RWPE2 (cell line): ENCODE results near the gene PTGIS.

Experiments
- ATAC-seq: fragments of 200-7000 bp; cut with Tn5 transposase; 3 replicates; pipeline ENCODE4 v1.9.1; 2021; ENCODE audit warnings: low read depth
- DNase-seq: peaks from one replicate; pipeline ENCODE4 v3.0.0-alpha.2; 2020; ENCODE audit warnings: low spot score
- H3K27ac ChIP-seq: fragments of 450-650 bp; 2 replicates; pipeline ENCODE4 v1.5.1; 2017; ENCODE audit warnings: mild to moderate bottlenecking; ENCODE audit not compliant: poor library complexity, severe bottlenecking
- H3K27me3 ChIP-seq: fragments of 250-450 bp; sonication (Bioruptor Pico); 2 replicates; pipeline ENCODE4 v1.5.1; 2021; ENCODE audit warnings: mild to moderate bottlenecking, moderate library complexity; ENCODE audit not compliant: insufficient read depth, poor library complexity, severe bottlenecking
- H3K36me3 ChIP-seq: fragments of 250-450 bp; sonication (Bioruptor Pico); 2 replicates; pipeline ENCODE4 v1.5.1; 2020; ENCODE audit warnings: low read depth, mild to moderate bottlenecking, moderate library complexity
- H3K4me1 ChIP-seq: fragments of 250-450 bp; sonication (Bioruptor Pico); 2 replicates; pipeline ENCODE4 v1.5.1; 2021; ENCODE audit warnings: mild to moderate bottlenecking, moderate library complexity; ENCODE audit not compliant: insufficient read depth, poor library complexity, severe bottlenecking
- H3K4me3 ChIP-seq: fragments of 250-450 bp; sonication (Bioruptor Pico); 2 replicates; pipeline ENCODE4 v1.5.1; 2021; ENCODE audit warnings: mild to moderate bottlenecking, moderate library complexity; ENCODE audit not compliant: severe bottlenecking
- H3K9me3 ChIP-seq: fragments of 250-450 bp; sonication (Bioruptor Pico); 2 replicates; pipeline ENCODE4 v1.5.1; 2021; ENCODE audit warnings: mild to moderate bottlenecking, moderate library complexity; ENCODE audit not compliant: severe bottlenecking
- TF ChIP-seq, protein P1 (sequence below): fragments of 450-650 bp; IDR thresholded peaks from one replicate; pipeline ENCODE4 v1.5.1; 2017; ENCODE audit warnings: mild to moderate bottlenecking, moderate library complexity; ENCODE audit not compliant: poor library complexity, severe bottlenecking

The PTGIS gene

DNA sequence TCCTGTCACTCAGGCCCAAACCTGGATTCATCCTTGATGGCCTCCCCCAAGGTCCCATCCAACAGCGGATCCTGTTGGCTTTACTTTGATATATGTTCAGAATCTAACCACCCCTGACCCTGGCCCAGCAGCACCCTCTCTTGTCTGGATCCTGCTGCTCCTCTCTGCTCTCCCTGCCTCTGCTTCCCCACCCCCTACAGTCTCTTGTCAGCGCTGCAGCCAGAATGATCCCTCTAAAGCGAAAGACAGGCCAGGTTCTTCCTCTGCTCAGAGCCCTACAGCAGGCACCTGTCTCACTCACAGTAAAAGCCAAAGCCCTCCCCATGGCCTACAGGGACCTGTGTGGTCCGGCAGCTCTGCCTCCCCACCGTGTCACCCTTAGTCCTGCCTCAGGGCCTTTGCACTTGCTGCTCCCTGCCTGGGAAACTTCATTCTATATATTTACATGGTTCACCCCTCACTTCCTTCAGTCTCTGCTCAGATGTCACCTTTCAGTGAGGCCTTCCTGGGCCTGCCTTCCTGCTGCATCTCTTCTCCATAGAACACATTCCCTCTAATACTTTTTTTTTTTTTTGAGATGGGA, 48.1 kb downstream of the PTGIS start:
- peak; percentile 72 for DNase-seq

DNA sequence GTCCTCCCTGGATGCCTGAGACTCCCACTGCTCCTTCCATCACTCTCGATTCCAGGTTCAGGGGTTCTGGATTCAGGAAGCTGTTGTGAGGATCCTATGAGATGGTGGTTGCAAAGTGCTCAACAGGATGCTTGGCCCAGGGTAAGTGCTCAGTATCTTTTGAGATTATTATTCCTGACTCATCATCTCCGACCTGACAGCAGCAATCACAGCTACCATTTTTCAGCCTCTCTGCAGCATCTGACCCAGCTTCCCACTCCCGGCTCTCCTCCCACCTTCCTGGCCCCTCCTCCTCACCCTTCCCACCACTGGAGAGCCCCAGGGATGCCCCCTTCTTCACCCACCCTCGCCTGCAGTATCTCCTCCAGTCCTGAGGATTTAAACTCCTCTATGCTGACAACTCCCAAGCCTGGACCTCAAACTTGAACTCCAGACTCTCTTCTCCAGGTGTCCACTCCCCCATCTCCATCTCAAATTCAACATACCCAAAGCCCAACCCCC, 48.7 kb downstream of the PTGIS start:
- peaks cover 3% of the 10 kb centered on the region for H3K27me3 ChIP-seq
- TF ChIP-seq, protein P1, sequence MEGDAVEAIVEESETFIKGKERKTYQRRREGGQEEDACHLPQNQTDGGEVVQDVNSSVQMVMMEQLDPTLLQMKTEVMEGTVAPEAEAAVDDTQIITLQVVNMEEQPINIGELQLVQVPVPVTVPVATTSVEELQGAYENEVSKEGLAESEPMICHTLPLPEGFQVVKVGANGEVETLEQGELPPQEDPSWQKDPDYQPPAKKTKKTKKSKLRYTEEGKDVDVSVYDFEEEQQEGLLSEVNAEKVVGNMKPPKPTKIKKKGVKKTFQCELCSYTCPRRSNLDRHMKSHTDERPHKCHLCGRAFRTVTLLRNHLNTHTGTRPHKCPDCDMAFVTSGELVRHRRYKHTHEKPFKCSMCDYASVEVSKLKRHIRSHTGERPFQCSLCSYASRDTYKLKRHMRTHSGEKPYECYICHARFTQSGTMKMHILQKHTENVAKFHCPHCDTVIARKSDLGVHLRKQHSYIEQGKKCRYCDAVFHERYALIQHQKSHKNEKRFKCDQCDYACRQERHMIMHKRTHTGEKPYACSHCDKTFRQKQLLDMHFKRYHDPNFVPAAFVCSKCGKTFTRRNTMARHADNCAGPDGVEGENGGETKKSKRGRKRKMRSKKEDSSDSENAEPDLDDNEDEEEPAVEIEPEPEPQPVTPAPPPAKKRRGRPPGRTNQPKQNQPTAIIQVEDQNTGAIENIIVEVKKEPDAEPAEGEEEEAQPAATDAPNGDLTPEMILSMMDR, result no peak
- DNase-seq (no peak), ATAC-seq (no peak)
- no peaks in the 10 kb centered on the region for H3K36me3 ChIP-seq
- no peak overlapping the region for H3K4me3 ChIP-seq
- H3K4me1 ChIP-seq, result no peaks in the 10 kb centered on the region
- H3K27ac ChIP-seq, result no peak overlapping the region
- no peaks in the 10 kb centered on the region for H3K9me3 ChIP-seq

More for the DNA sequence above, 48.1 kb downstream of the PTGIS start:
- Histone ChIP-seq H3K4me1 (no peaks in the 10 kb centered on the region), H3K36me3 (no peaks in the 10 kb centered on the region), H3K27ac (no peak overlapping the region), H3K27me3 (peaks cover 3% of the 10 kb centered on the region), H3K4me3 (no peak overlapping the region), H3K9me3 (no peaks in the 10 kb centered on the region)
- 0 out of 3 replicates have a peak, but pooled peaks have one; percentile 10 for ATAC-seq
- TF ChIP-seq, protein P1, result no peak

DNA sequence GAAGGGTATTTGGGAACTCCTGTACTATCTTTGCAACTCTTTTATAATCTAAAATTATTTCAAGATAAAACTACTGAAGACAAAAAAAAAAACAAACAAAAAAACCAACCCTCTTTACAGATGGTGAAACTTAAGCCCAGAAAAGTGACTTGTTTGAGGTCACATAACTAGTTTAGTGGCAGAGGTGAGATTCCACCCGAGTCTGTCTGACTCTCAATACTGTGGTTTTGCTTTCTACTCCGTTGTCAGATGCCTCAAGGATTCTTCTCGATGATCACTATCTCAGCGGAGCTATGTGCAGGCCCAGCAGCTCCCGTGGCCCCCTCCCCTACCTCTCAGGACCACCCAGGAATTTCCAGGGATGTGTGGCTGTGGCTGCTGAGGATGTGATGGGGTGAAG, 49.4 kb downstream of the PTGIS start:
- Histone ChIP-seq H3K27ac (no peak overlapping the region), H3K4me3 (no peak overlapping the region), H3K27me3 (peaks cover 3% of the 10 kb centered on the region), H3K36me3 (no peaks in the 10 kb centered on the region), H3K4me1 (no peaks in the 10 kb centered on the region), H3K9me3 (no peaks in the 10 kb centered on the region)
- ATAC-seq (no peak), DNase-seq (no peak)
- TF ChIP-seq, protein P1, result no peak

DNA sequence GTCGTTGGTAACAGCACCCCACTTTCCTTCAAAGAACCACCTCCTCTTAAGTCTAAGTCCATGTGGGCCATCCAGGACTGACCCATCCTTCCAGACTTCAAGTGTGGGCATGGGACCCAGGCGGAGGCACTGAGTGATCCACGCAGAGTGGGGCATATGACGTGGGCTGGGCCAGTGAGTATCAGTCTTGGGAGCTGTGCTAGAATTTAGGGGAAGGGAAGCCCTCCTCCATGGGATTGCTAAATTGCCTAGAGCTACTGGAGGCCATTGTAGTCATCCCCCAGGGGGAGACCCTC, 50.2 kb downstream of the PTGIS start:
- TF ChIP-seq, protein P1, result no peak
- ATAC-seq (no peak), DNase-seq (peak; percentile 74)
- peaks cover 3% of the 10 kb centered on the region for H3K27me3 ChIP-seq
- no peaks in the 10 kb centered on the region for H3K4me1 ChIP-seq
- no peaks in the 10 kb centered on the region for H3K36me3 ChIP-seq
- no peaks in the 10 kb centered on the region for H3K9me3 ChIP-seq
- H3K27ac ChIP-seq, result no peak overlapping the region
- H3K4me3 ChIP-seq, result no peak overlapping the region
